Measurements from ENCODE around the gene ACACA. TPM values are rescaled to one million over a fixed set of nuclear protein-coding genes. Genes with fewer than 3 reads are reported as not detected.

The ACACA gene
- total and polyA plus RNA-seq, 9 of the 15 experiments (the other 6 are each of a cell fraction or from before 2014, with no cell fraction given), result 35.9 to 135 (median 88.4) TPM

- 2% methylated on average over 13 of the region's 13 CpGs for WGBS (ENCODE audit: insufficient coverage, low coverage, missing lambda C conversion rate)
- Histone ChIP-seq H3K9ac (ENCODE audit: insufficient read depth in 1 of 2, low read depth in 2 of 2, low read length in 2 of 2) (0 out of 4 replicates have a peak overlapping the region, but pooled peaks of 1 of the 2 experiments have one; percentile 27), H4K20me1 (replicated peaks; ENCODE audit: control insufficient read depth, insufficient read depth, low read length) (peaks cover 14% of the 10 kb centered on the region; the same call in 1 of the 2 replicates), H3K79me2 (ENCODE audit: control insufficient read depth, insufficient read depth, low read length) (no peaks in the 10 kb centered on the region), H3K4me2 (ENCODE audit: insufficient read depth, low read length) (no peak overlapping the region), H3K9me3 (replicated peaks; ENCODE audit: control insufficient read depth, insufficient read depth, low read depth, low read length) (peaks cover 2% of the 10 kb centered on the region; the same call in 1 of the 2 replicates), H3K4me1 (replicated peaks in 1 of 2; ENCODE audit: control insufficient read depth in 2 of 2, insufficient read depth in 2 of 2, low read length in 2 of 2) (peaks cover 0 to 12% of the 10 kb centered on the region in 2 experiments; a peak in 2 of 5 replicates), H3K9me1 (ENCODE audit: control insufficient read depth, insufficient read depth, low read length) (no peaks in the 10 kb centered on the region), H3K4me3 (no peak overlapping the region), H2AFZ (ENCODE audit: low read depth, low read length) (no peak overlapping the region), H3K36me3 (ENCODE audit: control insufficient read depth, insufficient read depth, low read length) (no peaks in the 10 kb centered on the region), H3K27me3 (ENCODE audit: control insufficient read depth in 2 of 2, insufficient read depth in 2 of 2, low read length in 2 of 2) (peaks cover 51 to 67% of the 10 kb centered on the region in 2 experiments), H3K27ac (ENCODE audit: extremely low read depth, low read depth, low read length) (no peak overlapping the region)
- DNase-seq (ENCODE audit: extremely low read depth in 1 of 4, low spot score in 3 of 4), result peak in 3 of 4 experiments; percentile 43 to 51 (median 47)
- no TSS peak for BruUV-seq (replicated peaks)
- intact Hi-C loops (cut with micrococcal nuclease), result no loop called here
- FAIRE-seq, result no peak
- ChIA-PET POLR2A (interaction anchor here (1.1 to 1.3 kb wide), 2 partner anchors 13 to 291 kb away, joined by 3 to 6 read pairs; no protein-coding TSS in a partner anchor), CTCF (ENCODE audit: low intra/inter-chr PET ratio) (no interaction called here)
- in situ Hi-C loops (cut with MboI), result no loop called here
- peak; percentile 88 for ATAC-seq
- TF ChIP-seq ARID2 (IDR thresholded peaks at IDR 0.05) (no peak), ZNF224 (CRISPR knock-in tag; IDR thresholded peaks at IDR 0.05) (no peak), ZNF280B (CRISPR knock-in tag; IDR thresholded peaks at IDR 0.05) (no peak), ZNF146 (CRISPR knock-in tag; IDR thresholded peaks at IDR 0.05; ENCODE audit: unreplicated experiment) (no peak), CBX5 (IDR thresholded peaks at IDR 0.05; ENCODE audit: borderline replicate concordance, low read depth) (no peak), PRDM10 (IDR thresholded peaks at IDR 0.05; ENCODE audit: partially characterized antibody) (no peak), GTF2E2 (tag; IDR thresholded peaks at IDR 0.05) (no peak), SP2 (IDR thresholded peaks at IDR 0.05; ENCODE audit: extremely low read depth, low read depth, low read length, poor library complexity, severe bottlenecking) (no peak), L3MBTL2 (IDR thresholded peaks at IDR 0.05) (peak; percentile 33; the same call in 1 of the 2 replicates), SAP30 (IDR thresholded peaks at IDR 0.05; ENCODE audit: borderline replicate concordance, insufficient read depth, low read depth, low read length, poor library complexity, severe bottlenecking) (no peak), XRCC5 (IDR thresholded peaks at IDR 0.05; ENCODE audit: low read depth, low read length) (no peak), MYBL2 (IDR thresholded peaks at IDR 0.05; ENCODE audit: low read depth) (no peak), MYBL2 (CRISPR knock-in tag; IDR thresholded peaks at IDR 0.05; ENCODE audit: borderline replicate concordance) (no peak), DMBX1 (CRISPR knock-in tag; IDR thresholded peaks at IDR 0.05; ENCODE audit: borderline replicate concordance) (no peak), DLX4 (CRISPR knock-in tag; IDR thresholded peaks at IDR 0.05) (no peak), ZZZ3 (IDR thresholded peaks at IDR 0.05) (no peak), ZNF239 (CRISPR knock-in tag; IDR thresholded peaks at IDR 0.05) (no peak), KAT8 (IDR thresholded peaks at IDR 0.05; ENCODE audit: low read depth) (no peak)
These were observed 339.0 kb downstream of the ACACA start for GRCh38 chr17:37067555-37068111.

Measured in K562 (cell line).